HG02852 (cell line): Measurements from ENCODE around the gene LIMA1.
"Not testable (repeated sequence)": the region's sequence is repeated elsewhere in the genome, so short reads cannot be mapped to it uniquely, and the experiment has no call there.

Experiments
- ATAC-seq: cut with Tn5 transposase; IDR thresholded peaks from one replicate; pipeline ENCODE4 v1.9.1; 2021; ENCODE audit warnings: mild to moderate bottlenecking, moderate library complexity; ENCODE audit not compliant: unreplicated experiment

The LIMA1 gene

GRCh38 chr12:50151047-50151687 lies 132.2 kb downstream of the LIMA1 start:
- no peak for ATAC-seq

DNA sequence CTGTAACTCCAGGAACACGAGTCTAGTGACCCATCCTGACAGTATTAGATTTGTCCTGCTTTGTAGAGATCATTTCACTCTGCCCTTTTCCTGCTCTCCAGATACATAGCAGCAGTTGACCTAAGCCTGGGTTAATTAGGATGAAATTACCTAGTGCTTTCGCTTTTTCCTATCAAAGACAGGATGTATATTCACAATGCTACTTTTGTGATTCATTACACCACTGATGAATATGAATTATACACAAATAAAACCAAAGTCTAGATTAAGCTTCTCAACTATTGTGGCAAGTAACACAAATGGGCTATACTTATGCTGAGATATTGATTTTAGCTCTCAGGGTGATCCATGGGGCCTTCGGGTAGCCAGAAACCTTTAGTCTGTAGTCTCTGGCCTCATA lies 134.0 kb downstream of the LIMA1 start:
- no peak for ATAC-seq

DNA sequence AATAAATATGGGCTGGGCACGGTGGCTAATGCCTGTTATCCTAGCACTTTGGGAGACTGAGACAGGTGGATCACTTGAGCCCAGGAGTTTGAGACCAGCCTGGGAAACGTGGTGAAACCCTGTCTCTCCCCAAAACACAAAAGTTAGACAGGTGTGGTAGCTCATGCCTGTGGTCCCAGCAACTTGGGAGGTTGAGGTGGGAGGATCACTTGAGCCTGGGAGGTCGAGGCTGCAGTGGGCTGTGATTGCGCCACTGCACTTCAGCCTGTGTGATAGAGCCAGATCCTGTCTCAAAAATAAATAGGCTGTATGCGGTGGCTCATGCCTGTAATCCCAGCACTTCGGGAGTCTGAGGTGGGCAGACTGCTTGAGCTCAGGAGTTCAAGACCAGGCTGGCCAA lies 135.3 kb downstream of the LIMA1 start:
- ATAC-seq, result not testable (repeated sequence)

GRCh38 chr12:50147281-50147680 lies 136.0 kb downstream of the LIMA1 start:
- no peak for ATAC-seq

DNA sequence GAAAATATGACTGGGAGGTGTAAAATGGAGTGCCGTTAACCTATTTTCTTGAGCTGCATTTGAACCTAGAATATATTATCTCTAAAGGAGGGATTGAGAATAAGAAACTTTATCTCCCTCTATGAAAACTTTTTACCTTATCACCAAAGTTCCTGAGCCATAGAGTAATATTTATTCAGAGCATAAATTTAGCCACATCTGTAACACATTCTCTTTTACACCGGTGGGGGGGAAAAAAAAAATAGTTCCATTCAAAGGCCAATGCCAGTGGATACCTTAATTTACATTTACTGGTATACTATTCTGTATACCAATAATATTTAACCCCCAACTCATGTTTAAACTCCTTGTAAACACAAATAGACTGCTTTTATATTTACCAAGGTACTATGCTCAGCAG lies 137.9 kb downstream of the LIMA1 start:
- ATAC-seq, result no peak

- ATAC-seq, result no peak
Measured at GRCh38 chr12:50142993-50143392, 140.3 kb downstream of the LIMA1 start.

DNA sequence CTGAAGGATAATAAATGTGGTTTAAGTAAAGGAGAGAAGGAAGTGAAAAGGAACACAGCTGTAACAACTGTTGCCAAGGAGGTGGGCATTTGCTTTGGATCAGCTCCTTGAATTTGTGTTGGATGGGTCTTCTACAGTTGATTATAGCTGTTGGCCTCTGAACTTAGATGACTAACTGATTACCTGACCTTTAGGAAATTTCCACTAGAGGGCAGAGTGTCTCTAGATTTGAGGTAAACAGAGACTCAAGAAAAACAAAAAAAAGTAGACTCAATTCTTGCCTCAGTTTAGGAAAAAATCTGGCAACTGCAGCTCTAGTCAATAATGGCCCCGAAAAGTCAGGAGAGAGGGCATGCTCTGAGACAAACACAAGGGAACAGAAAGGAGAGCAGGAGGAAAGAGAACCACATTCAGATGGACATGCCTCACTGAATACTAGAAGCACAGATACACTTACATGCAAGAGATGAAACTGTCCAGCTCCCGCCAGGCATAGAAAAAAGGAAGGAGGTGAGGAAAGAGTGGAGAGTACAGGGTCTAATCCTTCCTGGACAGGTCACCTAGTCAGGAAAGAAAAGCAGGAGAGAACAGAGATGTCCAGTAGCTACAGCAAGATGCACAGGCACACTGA lies 150.7 kb downstream of the LIMA1 start:
- ATAC-seq, result no peak

GRCh38 chr12:50129290-50129689 lies 154.0 kb downstream of the LIMA1 start:
- no peak for ATAC-seq

DNA sequence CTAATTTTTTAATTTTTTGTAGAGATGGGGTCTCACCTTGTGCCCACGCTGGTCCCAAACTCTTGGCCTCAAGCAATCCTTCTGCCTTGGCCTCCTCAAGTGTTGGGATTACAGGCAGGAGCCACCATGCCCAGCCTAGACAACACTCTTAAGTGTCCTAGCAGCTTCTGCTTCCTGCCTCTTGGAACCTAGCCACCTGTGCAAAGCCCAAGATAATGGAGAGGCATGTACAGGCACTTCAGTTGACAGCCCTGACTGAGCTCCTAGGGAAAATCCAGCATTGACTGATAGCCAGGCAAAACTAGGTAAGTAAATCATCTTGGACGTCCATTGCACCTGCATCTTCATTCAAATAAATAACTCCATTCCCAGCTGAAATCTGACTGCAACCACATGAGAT lies 155.8 kb downstream of the LIMA1 start:
- ATAC-seq, result no peak
